GM18520 (cell line): ENCODE results near the gene ZNRF4.
"Not testable (repeated sequence)": the region's sequence is repeated elsewhere in the genome, so short reads cannot be mapped to it uniquely, and the experiment has no call there.

Source experiments
- ATAC-seq: cut with Tn5 transposase; IDR thresholded peaks from one replicate; pipeline ENCODE4 v1.9.1; 2021; ENCODE audit not compliant: unreplicated experiment

ZNRF4 gene

DNA sequence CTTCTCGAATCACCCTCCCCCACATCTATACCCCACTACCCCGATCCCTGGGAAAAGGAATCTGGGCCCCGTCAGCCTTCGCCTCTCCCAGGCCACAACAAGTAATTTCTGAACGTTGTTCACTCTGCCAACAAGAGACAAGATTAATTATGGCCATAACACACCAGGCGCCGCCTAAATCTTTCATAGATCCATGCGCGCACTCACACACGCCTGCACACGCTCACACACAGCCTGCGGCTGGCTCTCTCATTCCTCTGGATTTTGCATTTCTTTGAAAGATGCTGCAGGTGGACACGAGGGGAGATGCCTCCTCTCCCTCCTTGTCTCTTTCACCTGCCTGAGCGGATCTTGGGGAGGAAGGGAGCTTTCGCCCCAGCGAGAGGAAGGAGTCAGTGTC, 17.1 kb downstream of the ZNRF4 start:
- no peak for ATAC-seq

DNA sequence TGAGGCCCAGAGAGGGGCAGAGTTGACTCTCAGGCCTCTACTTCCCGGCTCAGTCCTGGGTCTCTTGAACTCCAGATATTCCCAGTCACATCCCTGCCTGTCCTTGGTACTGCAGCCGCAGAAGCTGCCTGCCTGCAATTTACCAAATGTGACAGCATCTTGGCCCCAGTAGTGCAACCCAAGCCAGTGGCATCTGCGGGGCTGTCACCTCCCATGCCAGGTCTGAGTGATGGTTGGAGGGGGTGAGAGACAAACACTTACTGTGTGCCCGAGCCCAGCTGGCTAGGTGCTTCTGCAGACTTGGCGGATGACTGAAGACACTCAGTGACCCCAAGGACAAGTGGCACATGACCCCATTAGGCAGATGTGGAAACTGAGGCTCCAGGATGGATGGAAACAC, 18.4 kb downstream of the ZNRF4 start:
- ATAC-seq = no peak

DNA sequence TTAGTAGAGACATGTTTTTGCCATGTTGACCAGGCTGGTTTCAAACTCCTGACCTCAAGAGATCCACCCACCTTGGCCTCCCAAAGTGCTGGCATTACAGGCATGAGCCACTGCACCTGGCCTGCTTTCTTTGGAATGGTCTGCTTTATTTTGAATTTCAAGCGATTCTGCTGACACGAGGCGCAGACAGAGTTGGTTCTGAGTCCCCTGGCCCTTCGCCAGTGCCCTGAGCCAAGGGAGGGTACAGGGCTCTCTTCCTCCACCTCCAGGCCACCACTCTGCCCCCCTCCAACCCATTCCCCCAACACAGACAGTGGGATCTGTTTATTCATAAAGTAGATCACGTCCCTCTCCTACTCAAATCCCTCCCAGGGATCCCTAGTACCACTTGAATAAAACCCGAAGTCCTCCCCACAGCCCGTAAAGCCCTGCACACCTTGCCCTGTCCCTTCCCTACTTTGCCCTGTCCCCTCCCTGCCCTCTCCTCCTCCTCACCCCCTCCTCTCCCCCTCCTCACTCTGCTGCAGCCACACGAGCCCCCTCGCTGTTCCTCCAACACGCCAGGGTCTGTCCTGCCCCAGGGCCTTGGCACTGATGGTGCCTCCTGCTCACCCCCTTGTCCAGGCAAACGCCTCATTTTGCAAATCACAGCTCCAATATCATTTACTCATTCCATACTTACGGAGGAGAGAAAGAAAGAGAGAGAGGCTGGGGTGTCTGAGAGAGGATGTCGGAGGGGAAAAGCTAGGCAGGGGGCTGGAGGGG, 22.4 kb downstream of the ZNRF4 start:
- ATAC-seq = no peak

DNA sequence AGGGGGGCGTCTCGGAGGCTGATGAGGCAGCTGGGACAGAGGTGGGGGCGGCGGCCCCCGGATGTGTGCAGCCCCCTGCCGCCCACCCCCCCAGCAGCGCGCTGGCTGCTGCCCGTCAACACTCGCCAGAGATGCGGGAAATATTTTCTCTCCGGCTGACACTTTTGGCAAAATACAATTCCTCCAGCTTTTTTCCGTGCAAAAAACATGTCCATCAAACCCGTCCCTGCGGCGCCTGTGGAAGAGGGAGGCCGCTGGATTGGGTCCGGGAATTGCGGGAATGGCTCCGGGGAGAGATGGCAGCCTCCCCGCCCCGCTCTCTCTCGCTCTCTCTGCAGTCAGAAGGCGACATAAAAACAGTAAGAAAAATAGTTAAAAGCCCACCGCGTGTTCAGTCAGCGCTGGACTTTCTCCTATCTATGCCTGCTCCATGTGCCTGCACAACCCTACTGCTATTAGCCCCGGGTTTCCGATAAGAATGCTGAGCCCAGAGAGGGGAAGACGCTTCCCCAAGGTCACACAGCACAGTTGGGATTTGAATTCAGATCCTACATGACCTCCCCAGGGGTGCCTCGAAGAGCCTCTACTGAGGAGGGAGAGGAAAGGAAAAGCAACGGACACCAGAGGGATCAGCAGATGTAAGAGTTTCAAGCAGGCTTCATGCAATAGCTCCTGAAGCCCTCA, 23.2 kb downstream of the ZNRF4 start:
- ATAC-seq = no peak

DNA sequence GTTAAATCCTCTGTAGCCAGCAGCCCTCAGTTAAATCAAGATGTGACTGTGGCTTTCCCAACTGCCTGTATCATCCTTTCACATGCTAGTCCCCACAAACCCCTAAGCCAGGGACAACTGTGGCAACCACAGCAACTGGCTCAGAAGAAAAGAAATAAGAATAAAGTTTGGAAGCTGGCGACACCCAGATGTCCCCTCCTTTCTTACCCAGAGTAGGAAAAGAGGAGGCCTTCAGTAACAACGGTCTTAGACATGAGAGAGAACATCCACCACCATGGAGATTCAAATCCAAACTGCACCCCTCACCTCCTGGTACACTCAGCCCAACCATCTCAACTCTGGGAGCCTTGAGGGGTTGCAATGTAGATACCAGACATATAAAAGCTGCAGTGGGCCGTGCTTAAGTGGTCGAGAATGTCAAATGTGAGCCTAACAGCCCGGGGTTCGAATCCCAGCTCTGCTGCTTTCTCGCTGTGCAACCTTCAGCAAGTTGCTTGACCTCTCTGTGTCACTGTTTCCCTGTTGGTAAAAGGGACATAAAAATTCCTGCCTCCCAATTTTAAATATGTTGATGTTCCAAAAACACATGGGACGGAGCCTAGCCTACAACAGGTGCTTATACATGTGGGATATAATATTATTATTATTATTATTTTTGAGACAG, 23.8 kb downstream of the ZNRF4 start:
- no peak for ATAC-seq

DNA sequence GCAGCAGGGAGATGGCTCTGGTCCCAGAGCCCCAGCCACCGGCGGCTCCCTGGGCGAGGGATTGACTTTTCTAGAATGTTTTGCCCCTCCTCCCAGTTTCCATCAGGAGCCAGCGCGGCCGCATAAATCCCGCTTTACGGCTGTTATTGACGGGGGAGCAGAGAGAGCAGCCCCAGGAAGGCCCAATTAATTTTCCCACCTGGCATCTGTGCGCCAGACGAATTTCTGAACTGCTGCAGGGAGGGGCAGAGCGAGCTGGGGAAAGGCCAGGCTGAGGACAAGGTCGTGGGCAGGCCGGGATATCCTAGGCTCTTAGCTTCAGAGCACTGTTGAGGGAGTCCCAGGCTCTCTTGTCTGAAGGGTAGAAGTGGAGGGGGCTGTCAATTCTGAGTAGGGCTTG, 24.7 kb downstream of the ZNRF4 start:
- no peak for ATAC-seq

DNA sequence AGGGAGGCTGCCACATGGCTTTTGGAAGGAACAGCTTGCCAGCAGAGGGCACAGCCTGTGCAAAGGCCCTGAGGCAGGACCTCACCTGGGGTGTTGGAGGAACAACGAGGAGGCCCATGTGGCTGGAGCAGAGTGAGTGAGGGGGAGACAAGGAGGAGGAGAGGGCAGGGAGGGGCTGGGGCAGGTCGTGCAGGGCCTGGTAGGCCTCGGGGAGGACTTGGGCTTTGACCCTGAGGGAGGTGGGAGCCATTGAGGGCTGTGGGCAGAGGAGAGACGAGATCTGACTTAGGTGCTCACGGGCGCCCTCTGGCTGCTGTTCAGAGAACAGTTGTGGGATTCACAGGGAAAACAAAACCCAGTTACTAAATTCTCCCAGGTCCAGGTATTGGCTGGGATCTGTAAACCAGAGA, 25.2 kb downstream of the ZNRF4 start:
- no peak for ATAC-seq

DNA sequence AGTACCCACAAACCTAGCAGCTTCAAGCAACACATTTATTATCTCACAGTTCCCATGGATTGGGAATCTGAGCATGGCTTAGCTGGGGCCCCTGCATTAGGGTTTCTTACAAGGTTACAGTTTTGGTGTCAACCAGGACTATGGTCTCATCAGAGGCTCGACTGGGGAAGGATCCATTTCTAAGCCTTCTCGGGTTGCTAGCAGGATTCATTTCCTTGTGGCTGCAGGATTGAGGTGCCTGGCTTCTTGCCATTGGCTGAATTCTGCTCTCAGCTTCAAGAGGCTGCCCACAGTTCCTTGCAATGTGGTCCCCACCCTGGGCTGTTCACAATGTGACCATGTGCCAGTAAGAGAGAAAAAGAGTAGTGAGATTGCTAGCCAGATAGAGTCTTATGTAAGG, 26.7 kb downstream of the ZNRF4 start:
- ATAC-seq = no peak

DNA sequence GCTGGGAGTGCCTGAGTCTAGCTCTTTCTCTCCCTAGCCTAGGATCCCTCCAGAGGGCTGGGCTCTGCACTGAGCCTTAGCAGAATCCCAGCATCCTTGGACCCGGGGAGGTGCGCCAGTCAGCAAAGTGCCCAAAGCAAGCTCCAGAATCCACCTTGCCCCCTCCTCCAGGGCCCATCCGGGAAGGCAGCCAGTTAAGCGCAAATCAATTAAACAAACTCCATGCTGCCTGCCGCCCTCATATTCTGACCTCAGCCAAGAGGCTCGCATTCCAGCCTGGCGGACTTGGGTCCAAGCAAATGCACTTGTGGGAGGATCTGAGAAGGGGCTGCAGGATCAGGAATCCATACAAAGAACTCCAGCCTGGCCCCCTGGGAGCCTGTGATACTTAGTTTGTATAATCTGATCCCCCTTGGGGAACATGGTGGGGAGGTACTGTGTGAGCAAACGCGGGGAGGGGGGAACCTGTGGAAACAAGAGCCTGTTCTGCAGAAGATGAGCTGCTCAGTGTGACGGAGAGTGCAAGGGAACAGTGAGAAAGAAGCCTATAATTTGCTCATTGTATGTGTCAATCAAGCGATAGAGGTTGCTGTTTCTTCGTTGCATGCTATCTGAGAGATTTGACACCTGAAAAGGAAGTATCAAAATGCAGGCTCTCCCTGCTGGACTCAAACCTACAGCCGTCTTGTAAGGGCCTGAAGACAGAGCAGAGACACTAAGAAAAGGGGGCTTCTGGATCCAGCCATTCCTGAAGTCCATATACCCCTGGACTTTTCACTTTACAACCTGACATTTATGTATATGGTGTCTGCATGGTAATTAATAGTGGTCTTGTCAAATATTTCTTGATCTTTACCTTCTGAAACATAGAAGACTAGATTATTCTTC, 29.4 kb downstream of the ZNRF4 start:
- ATAC-seq = no peak

DNA sequence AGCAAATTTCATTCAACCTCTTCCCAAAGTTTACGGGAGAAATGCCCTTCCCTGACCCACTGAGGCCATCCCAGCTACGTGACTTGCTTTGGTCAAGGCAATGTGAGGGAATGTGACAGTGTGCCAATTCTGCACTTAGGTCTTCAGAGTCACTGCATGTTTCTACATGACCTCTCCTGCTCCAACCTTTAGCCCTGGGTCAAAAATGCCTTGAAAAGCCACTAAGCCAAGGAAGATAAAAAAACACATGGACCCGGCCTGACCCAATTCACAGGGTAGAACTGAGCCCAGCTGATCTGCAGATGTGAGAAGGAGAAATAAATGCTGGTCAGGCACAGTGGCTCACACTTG, 30.0 kb downstream of the ZNRF4 start:
- no peak for ATAC-seq

DNA sequence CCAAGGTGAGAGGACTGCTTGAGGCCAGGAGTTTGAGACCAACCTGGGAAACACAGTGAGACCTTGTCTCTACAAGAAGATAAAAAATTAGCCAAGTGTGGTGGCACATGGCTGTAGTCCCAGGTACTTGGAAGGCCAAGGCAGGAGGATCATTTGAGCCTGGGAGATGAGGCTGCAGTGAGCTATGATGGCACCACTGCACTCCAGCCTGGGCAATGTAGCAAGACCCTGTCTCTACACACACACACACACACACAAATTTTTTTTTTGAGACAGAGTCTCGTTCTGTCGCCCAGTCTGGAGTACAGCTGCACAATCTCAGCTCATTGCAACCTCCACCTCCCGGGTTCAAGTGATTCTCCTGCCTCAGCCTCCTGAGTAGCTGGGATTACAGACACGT, 30.4 kb downstream of the ZNRF4 start:
- not testable (repeated sequence) for ATAC-seq

DNA sequence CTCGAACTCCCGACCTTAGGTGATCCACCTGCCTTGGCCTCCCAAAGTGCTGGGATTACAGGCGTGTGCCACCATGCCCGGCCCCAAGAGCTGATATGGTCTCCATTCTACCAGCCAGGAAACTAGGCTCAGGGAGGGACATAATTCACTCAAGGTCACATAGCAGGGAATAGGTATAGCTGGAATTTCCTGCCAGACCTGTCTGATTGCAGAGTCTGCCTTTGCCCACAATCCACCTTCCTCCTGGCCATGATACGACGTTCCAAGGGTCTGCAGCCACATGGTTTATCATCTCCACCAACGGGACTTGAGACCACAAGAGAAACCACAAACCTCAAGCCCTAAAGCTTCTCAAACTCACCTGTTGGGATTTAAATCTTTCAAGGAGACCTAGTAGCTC, 32.0 kb downstream of the ZNRF4 start:
- ATAC-seq = no peak

DNA sequence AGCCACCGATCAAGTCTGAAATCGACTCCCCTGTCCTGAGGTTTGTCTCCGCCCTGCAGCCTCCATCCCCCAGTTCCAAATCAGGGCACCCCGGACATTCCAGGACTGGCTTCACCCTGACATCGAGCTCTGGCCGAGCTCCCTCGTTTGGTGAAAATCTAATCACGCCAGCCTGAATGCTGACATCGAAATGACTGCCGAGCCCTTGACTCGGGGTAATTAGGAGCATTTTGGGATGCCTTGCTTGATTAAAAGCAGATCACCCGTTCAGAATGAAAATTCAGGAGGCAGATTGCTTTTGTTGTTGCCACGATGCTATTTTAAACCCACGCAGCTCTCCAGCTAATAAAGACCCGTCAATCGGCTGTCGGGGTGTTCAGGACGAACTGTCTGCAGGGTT, 34.3 kb downstream of the ZNRF4 start:
- no peak for ATAC-seq

DNA sequence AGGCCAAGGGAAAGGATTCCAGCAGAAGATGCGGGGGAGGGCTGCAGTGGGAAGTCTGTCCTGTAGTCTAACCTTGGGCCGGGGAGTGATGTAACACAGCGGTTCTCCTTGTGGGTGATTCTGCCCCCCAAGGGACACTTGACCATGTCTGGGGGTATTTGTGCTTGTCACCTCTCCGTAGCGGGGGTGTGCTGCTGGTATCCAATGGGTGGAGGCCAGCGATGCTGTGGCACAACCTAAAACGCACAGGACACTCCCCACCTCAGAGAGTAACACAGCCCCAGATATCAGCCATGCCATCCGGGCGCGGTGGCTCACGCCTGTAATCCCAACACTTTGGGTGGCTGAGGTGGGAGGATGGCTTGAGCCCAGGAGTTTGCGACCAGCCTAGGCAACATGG, 36.3 kb downstream of the ZNRF4 start:
- no peak for ATAC-seq

DNA sequence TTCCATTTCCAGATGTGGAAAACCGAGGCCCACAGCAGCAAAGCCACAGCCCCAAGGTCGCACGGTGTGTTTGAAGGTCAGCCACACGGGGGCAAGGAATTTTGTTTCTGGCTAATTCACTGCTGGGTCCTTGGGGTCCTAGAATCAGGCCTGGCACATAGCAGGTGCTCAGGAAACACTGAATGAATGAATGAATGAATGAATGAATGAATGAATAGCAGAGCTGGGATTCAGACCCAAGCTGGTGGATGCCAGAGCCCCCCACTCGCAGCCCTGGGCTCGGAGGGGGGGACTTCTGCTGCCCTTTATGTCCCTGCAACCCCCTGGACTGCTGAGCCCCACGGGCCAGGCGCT, 37.0 kb downstream of the ZNRF4 start:
- no peak for ATAC-seq

DNA sequence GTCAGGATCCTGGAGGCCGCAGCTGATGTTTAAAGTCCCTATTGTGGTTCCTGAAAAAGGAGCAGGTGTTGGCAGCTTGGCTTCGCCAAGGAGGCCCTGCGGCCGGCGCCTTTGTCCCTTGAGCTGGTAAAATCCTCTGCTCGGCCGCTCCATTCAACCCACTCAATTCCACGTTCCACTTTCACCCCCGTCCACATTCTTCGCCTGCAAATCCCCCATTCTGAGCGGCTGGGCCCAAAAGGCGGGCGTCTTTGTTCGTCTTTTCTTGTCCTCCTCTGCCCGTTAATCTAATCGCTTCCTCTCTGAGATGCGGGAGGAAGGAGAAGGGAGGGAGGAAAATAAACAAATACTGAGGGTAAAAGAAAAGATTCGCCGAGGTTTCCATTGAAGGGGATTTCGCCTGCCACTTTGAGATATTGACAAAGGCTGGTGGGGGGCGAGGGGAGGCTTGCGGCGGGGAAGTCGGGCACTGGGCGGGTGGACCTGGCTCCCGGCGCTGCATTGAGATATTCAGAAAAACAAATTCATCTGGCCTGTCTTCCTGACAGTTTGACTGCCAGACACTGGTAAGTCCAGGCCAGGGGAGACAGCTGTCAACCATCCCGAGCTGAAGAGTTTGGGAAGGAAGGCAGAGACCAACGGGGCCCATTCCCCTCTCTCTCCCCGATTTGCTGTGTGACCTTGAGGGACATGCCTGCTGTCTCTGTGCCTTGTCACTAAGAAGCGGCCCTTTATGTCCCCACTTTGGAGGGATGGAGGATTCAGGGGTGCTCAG, 37.6 kb downstream of the ZNRF4 start:
- no peak for ATAC-seq

DNA sequence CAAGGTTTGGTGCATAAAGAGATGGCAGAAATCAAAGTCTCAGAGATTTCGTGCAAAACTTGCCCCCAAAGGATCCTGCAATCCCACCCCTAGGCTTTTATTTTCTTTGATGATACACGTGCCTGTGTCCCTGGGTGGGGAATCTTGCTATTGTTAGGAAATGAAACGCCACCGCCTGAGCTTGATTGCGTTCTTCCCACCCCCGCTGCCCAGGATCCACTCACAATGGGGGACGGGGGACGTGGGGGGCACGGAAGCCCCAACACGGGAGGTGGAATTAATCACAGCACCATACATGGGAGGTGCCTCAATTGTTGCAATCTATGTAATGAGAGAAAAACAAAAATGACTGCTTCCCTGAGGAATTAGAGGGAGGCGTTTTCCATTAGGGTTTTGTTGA, 39.6 kb downstream of the ZNRF4 start:
- ATAC-seq = no peak

DNA sequence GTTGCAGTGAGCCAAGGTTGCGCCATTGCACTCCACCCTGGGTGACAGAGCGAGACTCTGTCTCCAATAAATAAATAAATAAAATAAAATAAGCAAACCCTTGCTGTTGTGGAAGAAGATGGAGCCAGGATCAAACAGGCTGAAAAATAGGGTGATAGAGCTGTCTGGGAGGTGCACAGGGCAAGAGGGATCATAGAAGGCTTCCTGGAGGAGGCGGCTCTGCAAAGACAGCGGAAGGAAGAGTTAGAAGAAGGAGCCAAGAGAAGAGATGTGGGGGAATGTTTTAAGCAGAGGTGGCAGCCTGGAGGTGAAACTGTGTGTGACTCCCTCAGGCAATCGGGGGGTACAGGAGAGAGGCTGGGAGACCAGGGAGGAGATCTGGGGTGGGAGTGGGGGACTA, 40.6 kb downstream of the ZNRF4 start:
- ATAC-seq = no peak

DNA sequence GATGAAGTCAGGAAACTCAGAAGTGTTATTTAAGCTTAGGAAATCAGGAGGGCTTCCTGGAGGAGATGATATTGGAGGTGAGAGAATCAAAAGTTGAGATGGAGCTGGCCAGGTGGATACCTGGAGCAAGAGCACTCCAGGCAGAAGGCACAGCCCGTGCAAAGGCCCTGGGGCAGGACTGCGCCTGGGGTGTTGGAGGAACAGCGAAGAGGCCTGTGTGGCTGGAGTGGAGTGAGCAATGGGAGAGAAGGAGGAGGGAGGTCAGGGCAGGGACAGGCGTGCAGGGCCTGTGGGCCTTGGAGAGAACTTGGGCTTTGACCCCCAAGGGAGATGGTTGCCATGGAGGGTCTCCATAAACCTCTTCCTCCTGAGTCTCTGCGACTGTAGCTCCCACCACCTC, 42.1 kb downstream of the ZNRF4 start:
- ATAC-seq = no peak

DNA sequence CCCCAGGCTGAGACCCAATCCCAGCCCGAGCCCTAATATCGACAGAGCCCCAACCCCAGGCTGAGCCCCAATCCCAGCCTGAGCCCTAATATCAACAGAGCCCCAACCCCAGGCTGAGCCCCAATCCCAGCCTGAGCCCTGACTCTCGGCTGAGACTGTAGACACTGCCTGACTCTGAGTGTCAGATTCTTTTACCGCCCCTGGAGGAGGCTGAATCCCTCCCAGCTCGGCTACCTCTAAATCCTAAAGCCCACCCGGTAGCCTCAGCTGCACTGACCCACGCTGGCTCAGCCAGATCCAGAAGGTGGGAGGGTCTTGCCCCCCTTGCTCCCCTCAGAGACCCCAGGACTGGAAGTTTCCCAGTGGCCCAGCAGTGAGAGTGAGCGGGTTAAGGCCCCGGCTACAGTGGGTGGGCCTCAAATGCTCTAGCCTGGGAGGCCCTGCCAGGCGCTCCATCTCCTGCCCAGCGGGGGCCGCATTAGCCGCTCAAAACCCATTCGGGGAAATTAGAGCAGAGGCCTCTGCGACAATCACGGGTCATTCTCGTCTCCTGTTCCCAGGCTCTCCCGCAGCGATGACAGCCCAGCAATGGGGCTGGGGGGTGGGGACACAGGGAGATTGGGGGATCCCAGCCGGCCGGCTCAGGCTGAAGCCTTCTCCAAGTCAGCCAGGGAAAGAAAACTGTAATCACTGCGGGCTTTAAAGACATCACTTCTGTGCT, 43.8 kb downstream of the ZNRF4 start:
- no peak for ATAC-seq
